ENCODE data around the gene SELENOS.

The SELENOS gene

GRCh38 chr15:101250341-101250831 lies 26.9 kb downstream of the SELENOS start (continued):
- TF ChIP-seq TSHZ2 (CRISPR knock-in tag; IDR thresholded peaks at IDR 0.05) (no peak), ZC3H10 (CRISPR knock-in tag; IDR thresholded peaks at IDR 0.05) (no peak), RARB (CRISPR knock-in tag; IDR thresholded peaks at IDR 0.05) (no peak), ESRRG (CRISPR knock-in tag; IDR thresholded peaks at IDR 0.05) (no peak), TCF4 (CRISPR knock-in tag; IDR thresholded peaks at IDR 0.05; ENCODE audit: borderline replicate concordance) (no peak), CSDC2 (CRISPR knock-in tag; IDR thresholded peaks at IDR 0.05) (no peak), ISL1 (CRISPR knock-in tag; IDR thresholded peaks at IDR 0.05) (no peak)

GRCh38 chr15:101248274-101248673 lies 29.0 kb downstream of the SELENOS start:
- ATAC-seq = no peak
- no peak for TF ChIP-seq GLIS3 (CRISPR knock-in tag; IDR thresholded peaks at IDR 0.05)
- no peak for TF ChIP-seq ISL1 (CRISPR knock-in tag; IDR thresholded peaks at IDR 0.05)
- no peak for TF ChIP-seq ZFP3 (CRISPR knock-in tag; IDR thresholded peaks at IDR 0.05)
- TF ChIP-seq ESRRG (CRISPR knock-in tag; IDR thresholded peaks at IDR 0.05) = no peak
- TF ChIP-seq ZNF8 (CRISPR knock-in tag; IDR thresholded peaks at IDR 0.05) = no peak
- TF ChIP-seq ZC3H10 (CRISPR knock-in tag; IDR thresholded peaks at IDR 0.05) = no peak
- TF ChIP-seq SNAI2 (CRISPR knock-in tag; IDR thresholded peaks at IDR 0.05) = no peak
- no peak for TF ChIP-seq ARNTL (CRISPR knock-in tag; IDR thresholded peaks at IDR 0.05; ENCODE audit: borderline replicate concordance, low read depth)
- TF ChIP-seq POU6F1 (CRISPR knock-in tag; IDR thresholded peaks at IDR 0.05; ENCODE audit: borderline replicate concordance, low read depth) = no peak
- no peak for TF ChIP-seq CSDC2 (CRISPR knock-in tag; IDR thresholded peaks at IDR 0.05)
- no peak for TF ChIP-seq ZNF565 (CRISPR knock-in tag; conservative IDR thresholded peaks at IDR 0.05; ENCODE audit: low read depth)
- TF ChIP-seq TOX (CRISPR knock-in tag; IDR thresholded peaks at IDR 0.05; ENCODE audit: borderline replicate concordance) = no peak
- TF ChIP-seq PPARA (CRISPR knock-in tag; IDR thresholded peaks at IDR 0.05; ENCODE audit: borderline replicate concordance) = no peak
- TF ChIP-seq ZFP30 (CRISPR knock-in tag; IDR thresholded peaks at IDR 0.05) = no peak
- TF ChIP-seq BACH2 (CRISPR knock-in tag; IDR thresholded peaks at IDR 0.05; ENCODE audit: borderline replicate concordance) = no peak
- no peak for TF ChIP-seq PATZ1 (CRISPR knock-in tag; IDR thresholded peaks at IDR 0.05; ENCODE audit: borderline replicate concordance)

GRCh38 chr15:101246824-101247745 lies 30.2 kb downstream of the SELENOS start:
- no peak for TF ChIP-seq ESRRG (CRISPR knock-in tag; IDR thresholded peaks at IDR 0.05)
- TF ChIP-seq TCF4 (CRISPR knock-in tag; IDR thresholded peaks at IDR 0.05; ENCODE audit: borderline replicate concordance) = no peak
- no peak for TF ChIP-seq SNAI2 (CRISPR knock-in tag; IDR thresholded peaks at IDR 0.05)
- no peak for TF ChIP-seq ZNF70 (CRISPR knock-in tag; IDR thresholded peaks at IDR 0.05)
- no peak for TF ChIP-seq ZNF8 (CRISPR knock-in tag; IDR thresholded peaks at IDR 0.05)
- TF ChIP-seq BACH2 (CRISPR knock-in tag; IDR thresholded peaks at IDR 0.05; ENCODE audit: borderline replicate concordance) = no peak
- TF ChIP-seq ZC3H10 (CRISPR knock-in tag; IDR thresholded peaks at IDR 0.05) = no peak
- no peak for TF ChIP-seq ZFP30 (CRISPR knock-in tag; IDR thresholded peaks at IDR 0.05)
- no peak for TF ChIP-seq TOX (CRISPR knock-in tag; IDR thresholded peaks at IDR 0.05; ENCODE audit: borderline replicate concordance)
- no peak for TF ChIP-seq GLIS3 (CRISPR knock-in tag; IDR thresholded peaks at IDR 0.05)
- TF ChIP-seq ZNF565 (CRISPR knock-in tag; conservative IDR thresholded peaks at IDR 0.05; ENCODE audit: low read depth) = no peak
- TF ChIP-seq CSDC2 (CRISPR knock-in tag; IDR thresholded peaks at IDR 0.05) = no peak
- no peak for TF ChIP-seq POU6F1 (CRISPR knock-in tag; IDR thresholded peaks at IDR 0.05; ENCODE audit: borderline replicate concordance, low read depth)
- TF ChIP-seq TSHZ2 (CRISPR knock-in tag; IDR thresholded peaks at IDR 0.05) = no peak
- TF ChIP-seq CSRNP3 (CRISPR knock-in tag; IDR thresholded peaks at IDR 0.05) = no peak
- TF ChIP-seq ARNTL (CRISPR knock-in tag; IDR thresholded peaks at IDR 0.05; ENCODE audit: borderline replicate concordance, low read depth) = no peak
- no peak for TF ChIP-seq RARB (CRISPR knock-in tag; IDR thresholded peaks at IDR 0.05)
- ATAC-seq = no peak
